ENCODE data around the gene FRAT1. TPM values are rescaled to one million over a fixed set of nuclear protein-coding genes. Genes with fewer than 3 reads are reported as not detected.

Gene FRAT1
- total and polyA plus RNA-seq, 2 experiments from 2014 or later: 14.2 TPM

- H4K20me1 ChIP-seq (ENCODE audit: insufficient read depth, poor library complexity, severe bottlenecking): no peaks in the 10 kb centered on the region
- no peak overlapping the region for H3K4me3 ChIP-seq
- H3K4me1 ChIP-seq (ENCODE audit: insufficient read depth): peaks cover 4% of the 10 kb centered on the region
- WGBS (ENCODE audit: low lambda C conversion rate, missing lambda C conversion rate): 93% methylated on average over 4 of the region's 4 CpGs
- H3K9me2 ChIP-seq (replicated peaks; ENCODE audit: insufficient read depth): no peaks in the 10 kb centered on the region
- H3K4me2 ChIP-seq: no peak overlapping the region
- no peaks in the 10 kb centered on the region for H3K27me3 ChIP-seq
- DNase-seq (ENCODE audit: low spot score): no peak
- no peaks in the 10 kb centered on the region for H3K36me3 ChIP-seq (replicated peaks; ENCODE audit: insufficient read depth, low read depth)
- H3K79me2 ChIP-seq: no peaks in the 10 kb centered on the region
- H3K27ac ChIP-seq: no peak overlapping the region
- no peak for TF ChIP-seq EZH2phosphoT487 (IDR thresholded peaks at IDR 0.05; ENCODE audit: low read depth, severe bottlenecking, unreplicated experiment)
- no peak for TF ChIP-seq EZH2 (IDR thresholded peaks at IDR 0.05; ENCODE audit: borderline replicate concordance)
- TF ChIP-seq CTCF (IDR thresholded peaks at IDR 0.05; ENCODE audit: poor library complexity): no peak
- no peaks in the 10 kb centered on the region for H3K9me3 ChIP-seq (ENCODE audit: low read depth)
- H2AFZ ChIP-seq: no peak overlapping the region
These were observed 7.9 kb upstream of the FRAT1 start for GRCh38 chr10:97311111-97311626.

GRCh38 chr10:97312897-97313296, 6.2 kb upstream of the FRAT1 start:
- no peak for TF ChIP-seq CTCF (IDR thresholded peaks at IDR 0.05; ENCODE audit: poor library complexity)
- TF ChIP-seq EZH2phosphoT487 (IDR thresholded peaks at IDR 0.05; ENCODE audit: low read depth, severe bottlenecking, unreplicated experiment): no peak
- no peak for TF ChIP-seq EZH2 (IDR thresholded peaks at IDR 0.05; ENCODE audit: borderline replicate concordance)
- no peak overlapping the region for H2AFZ ChIP-seq
- peaks cover 4% of the 10 kb centered on the region for H3K4me1 ChIP-seq (ENCODE audit: insufficient read depth)
- H3K9me2 ChIP-seq (replicated peaks; ENCODE audit: insufficient read depth): no peaks in the 10 kb centered on the region
- DNase-seq (ENCODE audit: low spot score): no peak
- H3K4me2 ChIP-seq: no peak overlapping the region
- no peaks in the 10 kb centered on the region for H3K79me2 ChIP-seq
- H3K9me3 ChIP-seq (ENCODE audit: low read depth): no peaks in the 10 kb centered on the region
- H3K36me3 ChIP-seq (replicated peaks; ENCODE audit: insufficient read depth, low read depth): no peaks in the 10 kb centered on the region
- WGBS (ENCODE audit: low lambda C conversion rate, missing lambda C conversion rate): 93% methylated on average over 6 of the region's 6 CpGs
- no peak overlapping the region for H3K4me3 ChIP-seq
- H3K27ac ChIP-seq: no peak overlapping the region
- H3K27me3 ChIP-seq: no peaks in the 10 kb centered on the region
- no peaks in the 10 kb centered on the region for H4K20me1 ChIP-seq (ENCODE audit: insufficient read depth, poor library complexity, severe bottlenecking)

- WGBS (ENCODE audit: low lambda C conversion rate, missing lambda C conversion rate): 64% methylated on average over 4 of the region's 4 CpGs
- no peaks in the 10 kb centered on the region for H4K20me1 ChIP-seq (ENCODE audit: insufficient read depth, poor library complexity, severe bottlenecking)
- no peaks in the 10 kb centered on the region for H3K9me2 ChIP-seq (replicated peaks; ENCODE audit: insufficient read depth)
- H3K9me3 ChIP-seq (ENCODE audit: low read depth): no peaks in the 10 kb centered on the region
- H3K4me2 ChIP-seq: no peak overlapping the region
- no peak for DNase-seq (ENCODE audit: low spot score)
- no peak overlapping the region for H2AFZ ChIP-seq
- no peaks in the 10 kb centered on the region for H3K27me3 ChIP-seq
- H3K36me3 ChIP-seq (replicated peaks; ENCODE audit: insufficient read depth, low read depth): no peaks in the 10 kb centered on the region
- no peak overlapping the region for H3K4me3 ChIP-seq
- TF ChIP-seq CTCF (IDR thresholded peaks at IDR 0.05; ENCODE audit: poor library complexity): no peak
- TF ChIP-seq EZH2 (IDR thresholded peaks at IDR 0.05; ENCODE audit: borderline replicate concordance): no peak
- no peak for TF ChIP-seq EZH2phosphoT487 (IDR thresholded peaks at IDR 0.05; ENCODE audit: low read depth, severe bottlenecking, unreplicated experiment)
- no peaks in the 10 kb centered on the region for H3K79me2 ChIP-seq
- no peak overlapping the region for H3K27ac ChIP-seq
- no peaks in the 10 kb centered on the region for H3K4me1 ChIP-seq (ENCODE audit: insufficient read depth)
These were observed 4.4 kb upstream of the FRAT1 start for GRCh38 chr10:97314671-97315070.
